Stimulated activated CD8-positive, alpha-beta memory T cell treated with anti-CD3 and anti-CD28 coated beads, Interleukin-12 subunit alpha, Interleukin-12 subunit beta, amount 100 ng/mL, for 24 hours (primary cell): ENCODE measurements around the gene MDP1.
A peak's percentile ranks its signal among the peaks of the same experiment; 100 is the strongest.

Source experiments
- DNase-seq: peaks from one replicate; pipeline ENCODE4 v3.0.0-alpha.2; 2020; ENCODE audit errors: extremely low read depth

Gene MDP1

GRCh38 chr14:24181371-24182077 is 34.3 kb downstream of the MDP1 start:
- DNase-seq = no peak

DNA sequence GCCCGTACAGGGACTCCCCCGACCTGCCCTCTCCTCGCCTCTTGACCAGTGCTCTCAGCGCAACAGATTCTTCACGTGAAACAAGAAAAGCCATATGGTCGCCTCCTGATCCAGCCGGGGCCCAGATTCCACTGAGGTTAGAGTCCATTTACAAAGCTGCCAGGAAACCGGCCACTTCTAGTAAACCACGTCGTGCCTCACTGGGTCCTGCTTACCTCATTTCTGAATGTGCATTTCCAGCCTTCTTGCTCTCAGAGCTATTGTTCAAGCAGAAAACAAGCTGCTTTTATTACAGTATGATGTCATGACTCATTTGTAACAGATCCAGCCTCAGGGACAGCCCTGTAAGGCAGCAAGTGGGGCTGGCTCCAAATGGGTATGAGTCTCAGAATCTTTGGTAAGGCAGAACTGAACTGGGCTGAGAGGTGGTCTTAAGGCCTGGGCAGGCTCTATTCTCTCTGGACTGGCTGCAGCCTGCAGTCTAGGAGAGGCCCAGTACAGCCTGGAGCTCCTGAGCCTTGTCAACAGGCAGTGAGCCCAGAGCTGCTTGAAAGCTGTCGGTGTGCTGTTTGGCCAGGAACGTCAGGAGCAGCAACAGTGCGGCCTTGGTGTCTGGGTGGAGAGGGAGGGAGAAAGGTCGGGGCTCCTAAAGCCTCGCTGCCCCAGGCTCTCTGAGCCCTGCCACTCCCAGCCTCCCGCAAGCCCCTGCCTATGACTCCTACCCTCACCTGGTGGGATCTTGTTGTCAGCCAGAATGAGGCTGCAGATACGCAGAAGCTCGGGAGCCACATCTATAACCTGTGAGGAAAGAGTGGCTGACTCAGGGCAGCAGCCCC is 35.7 kb downstream of the MDP1 start:
- no peak for DNase-seq

- DNase-seq = no peak
These were observed 36.4 kb downstream of the MDP1 start for GRCh38 chr14:24179294-24179960.

GRCh38 chr14:24178399-24179178 is 37.3 kb downstream of the MDP1 start:
- no peak for DNase-seq

GRCh38 chr14:24177891-24178290 is 38.0 kb downstream of the MDP1 start:
- DNase-seq = no peak

DNA sequence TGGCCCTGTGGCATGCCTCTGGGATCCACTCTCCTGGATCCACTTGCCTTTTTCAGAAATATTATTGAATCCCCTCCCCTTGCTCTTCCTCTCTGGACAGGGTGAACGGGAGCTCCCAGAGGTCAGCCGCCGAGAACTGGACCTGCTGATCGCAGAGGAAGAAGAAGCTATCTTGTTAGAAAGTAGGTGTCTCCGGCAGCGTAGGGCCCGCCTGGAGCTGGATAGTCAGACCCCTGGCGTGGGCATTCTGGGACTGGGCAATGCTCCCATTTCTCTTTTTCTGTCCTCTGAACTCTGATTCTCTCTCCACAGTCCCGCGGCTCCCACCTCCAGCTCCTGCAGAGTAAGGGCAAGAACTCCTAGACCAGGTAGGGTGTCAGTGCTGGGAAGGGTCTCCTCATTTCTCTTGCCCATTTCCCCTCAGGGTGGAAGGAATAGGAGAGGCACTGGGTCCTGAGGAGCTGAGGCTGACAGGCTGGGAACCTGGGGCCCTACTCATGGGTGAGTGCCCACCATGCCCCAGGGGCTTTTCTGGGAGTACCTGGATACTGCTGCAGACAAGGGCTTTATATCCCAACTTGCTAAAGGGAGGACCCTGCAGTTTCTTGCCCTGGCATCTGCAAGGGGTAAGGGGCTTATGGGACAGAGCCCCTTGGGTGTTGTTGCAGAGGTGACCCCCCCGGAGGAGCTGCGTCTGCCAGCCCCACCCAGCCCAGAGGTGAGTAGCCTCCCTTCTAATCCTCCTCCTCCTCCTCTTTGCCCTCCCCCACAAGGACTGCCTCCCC is 38.6 kb downstream of the MDP1 start:
- DNase-seq = no peak

DNA sequence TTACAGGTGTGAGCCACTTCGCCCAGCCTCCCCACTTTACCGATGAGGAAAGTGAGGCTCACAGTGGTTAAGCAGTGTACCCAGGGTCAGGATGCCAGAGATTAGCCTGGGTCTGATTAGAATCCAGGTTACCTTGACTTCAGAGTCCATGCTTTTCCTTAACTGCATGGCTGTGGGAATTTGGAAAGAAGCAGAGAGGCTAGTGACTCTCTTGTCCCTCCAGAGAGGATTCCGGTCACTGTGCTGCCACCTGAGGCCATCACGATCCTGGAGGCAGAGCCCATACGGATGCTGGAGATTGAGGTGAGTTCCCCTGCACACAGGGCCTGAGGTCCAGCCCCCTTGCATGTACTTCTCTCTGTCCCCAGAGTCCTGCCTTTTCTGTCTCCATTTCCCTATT is 39.3 kb downstream of the MDP1 start:
- DNase-seq = no peak

GRCh38 chr14:24172871-24173281 is 43.0 kb downstream of the MDP1 start:
- no peak for DNase-seq

- DNase-seq = no peak
These were observed 43.5 kb downstream of the MDP1 start for GRCh38 chr14:24172261-24172860.

- DNase-seq = peak; percentile 41
These were observed 44.2 kb downstream of the MDP1 start, which contains the start of gene REC8 for GRCh38 chr14:24171422-24172260. REC8 (plus strand) TSS chr14:24172080; CDS start chr14:24172553, 473 bp downstream.

DNA sequence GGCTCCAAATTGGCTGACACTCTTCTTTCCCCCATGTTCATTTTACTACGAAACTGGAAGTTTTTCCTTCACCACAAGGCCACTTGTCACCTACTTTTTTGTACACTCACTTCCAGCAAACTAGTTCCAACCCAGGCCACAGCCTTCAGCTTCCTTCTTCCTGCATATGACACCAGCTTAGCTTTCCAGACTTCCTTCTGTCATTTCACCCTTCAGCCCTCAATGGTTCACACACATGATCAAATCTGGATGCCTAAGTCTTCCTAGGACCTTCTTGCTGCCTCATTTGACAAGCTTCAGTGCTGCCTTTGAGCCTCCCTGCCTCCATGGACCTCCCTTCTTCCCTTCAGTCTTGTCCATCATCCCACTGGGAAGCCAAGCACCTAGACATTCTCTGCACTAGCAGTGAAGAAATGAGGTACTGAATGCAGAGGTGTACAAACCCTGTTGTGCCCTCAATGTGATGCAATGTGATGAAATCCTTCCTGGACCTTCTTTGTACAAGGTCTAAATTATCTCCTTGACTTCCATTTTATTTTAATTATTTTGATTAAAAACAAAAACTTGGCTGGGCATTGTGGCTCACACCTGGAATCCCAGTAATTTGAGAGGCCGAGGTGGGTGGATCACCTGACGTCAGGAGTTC is 48.3 kb downstream of the MDP1 start:
- DNase-seq = no peak

DNA sequence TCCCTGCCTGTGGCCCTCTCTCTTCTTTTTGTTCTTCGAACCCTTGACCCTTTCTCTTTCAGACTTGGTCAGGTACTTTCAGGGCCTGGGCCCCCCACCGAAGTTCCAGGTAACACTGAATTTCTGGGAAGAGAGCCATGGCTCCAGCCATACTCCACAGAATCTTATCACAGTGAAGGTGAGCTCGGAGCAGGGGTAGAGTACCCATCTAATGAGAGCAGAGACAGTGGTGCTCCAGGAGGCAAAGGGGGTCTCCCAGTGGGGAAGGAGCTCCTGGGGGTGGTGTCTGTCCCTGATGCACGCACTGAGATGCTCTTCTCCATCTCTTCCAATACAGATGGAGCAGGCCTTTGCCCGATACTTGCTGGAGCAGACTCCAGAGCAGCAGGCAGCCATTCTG is 50.1 kb downstream of the MDP1 start:
- no peak for DNase-seq

DNA sequence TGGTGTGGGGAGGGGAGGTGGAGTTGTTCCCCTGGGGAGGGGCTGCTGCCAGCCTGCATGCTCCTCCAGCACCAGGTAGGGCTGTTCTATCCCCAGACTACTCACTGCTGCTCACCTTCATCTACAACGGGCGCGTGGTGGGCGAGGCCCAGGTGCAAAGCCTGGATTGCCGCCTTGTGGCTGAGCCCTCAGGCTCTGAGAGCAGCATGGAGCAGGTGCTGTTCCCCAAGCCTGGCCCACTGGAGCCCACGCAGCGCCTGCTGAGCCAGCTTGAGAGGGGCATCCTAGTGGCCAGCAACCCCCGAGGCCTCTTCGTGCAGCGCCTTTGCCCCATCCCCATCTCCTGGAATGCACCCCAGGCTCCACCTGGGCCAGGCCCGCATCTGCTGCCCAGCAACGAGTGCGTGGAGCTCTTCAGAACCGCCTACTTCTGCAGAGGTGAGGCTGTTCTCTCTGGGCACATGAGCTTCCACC is 51.3 kb downstream of the MDP1 start:
- DNase-seq = no peak
